ENCODE measurements around the gene LHPP.

- no peak for TF ChIP-seq POLR2A (IDR thresholded peaks at IDR 0.05)
- TF ChIP-seq, protein P1, sequence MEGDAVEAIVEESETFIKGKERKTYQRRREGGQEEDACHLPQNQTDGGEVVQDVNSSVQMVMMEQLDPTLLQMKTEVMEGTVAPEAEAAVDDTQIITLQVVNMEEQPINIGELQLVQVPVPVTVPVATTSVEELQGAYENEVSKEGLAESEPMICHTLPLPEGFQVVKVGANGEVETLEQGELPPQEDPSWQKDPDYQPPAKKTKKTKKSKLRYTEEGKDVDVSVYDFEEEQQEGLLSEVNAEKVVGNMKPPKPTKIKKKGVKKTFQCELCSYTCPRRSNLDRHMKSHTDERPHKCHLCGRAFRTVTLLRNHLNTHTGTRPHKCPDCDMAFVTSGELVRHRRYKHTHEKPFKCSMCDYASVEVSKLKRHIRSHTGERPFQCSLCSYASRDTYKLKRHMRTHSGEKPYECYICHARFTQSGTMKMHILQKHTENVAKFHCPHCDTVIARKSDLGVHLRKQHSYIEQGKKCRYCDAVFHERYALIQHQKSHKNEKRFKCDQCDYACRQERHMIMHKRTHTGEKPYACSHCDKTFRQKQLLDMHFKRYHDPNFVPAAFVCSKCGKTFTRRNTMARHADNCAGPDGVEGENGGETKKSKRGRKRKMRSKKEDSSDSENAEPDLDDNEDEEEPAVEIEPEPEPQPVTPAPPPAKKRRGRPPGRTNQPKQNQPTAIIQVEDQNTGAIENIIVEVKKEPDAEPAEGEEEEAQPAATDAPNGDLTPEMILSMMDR (IDR thresholded peaks at IDR 0.05 in 8 of 11, conservative IDR thresholded peaks at IDR 0.05 in 3 of 11) = no peak
These were observed 34.1 kb downstream of the LHPP start for GRCh38 chr10:124495725-124496124.

All from spleen (tissue), 7 donors.